Measurements from ENCODE around the gene MYOZ3. TPM values are rescaled to one million over a fixed set of nuclear protein-coding genes. Genes with fewer than 3 reads are reported as not detected.

The MYOZ3 gene
- total RNA-seq, 1 donor from 2014 or later, result 17.9 TPM

GRCh38 chr5:150625831-150626746 is 35.0 kb upstream of the MYOZ3 start:
- DNase-seq (ENCODE audit: low spot score) (no peak), ATAC-seq (peak; percentile 42)
- intact Hi-C loops (cut with DNase I), result no loop called here

DNA sequence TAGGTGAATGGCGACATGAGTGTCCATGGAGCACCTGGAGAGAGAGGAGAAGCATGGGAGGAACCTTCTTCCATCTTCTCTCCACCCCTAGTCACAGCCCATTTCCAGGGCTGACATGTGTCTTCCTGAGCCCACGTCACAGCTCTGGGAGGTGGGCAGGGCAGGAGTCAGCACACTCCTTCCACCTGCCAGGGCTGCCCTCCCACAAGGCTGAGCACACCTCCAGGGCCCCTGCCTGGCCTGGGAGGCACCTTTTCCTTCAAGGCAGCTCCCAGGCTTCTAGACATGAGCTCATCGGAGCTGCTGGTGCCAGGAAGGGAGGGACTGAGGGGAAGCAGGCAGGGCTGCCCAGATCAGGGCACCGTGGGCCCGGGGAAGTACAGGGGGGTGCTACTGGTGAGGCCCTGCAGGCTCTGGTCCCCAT is 34.2 kb upstream of the MYOZ3 start:
- intact Hi-C loops (cut with DNase I), result no loop called here
- DNase-seq (ENCODE audit: low spot score) (no peak), ATAC-seq (peak; percentile 26)

- intact Hi-C loops (cut with DNase I), result no loop called here
- ATAC-seq (no peak), DNase-seq (ENCODE audit: low spot score) (no peak)
Observed at GRCh38 chr5:150627731-150628545, 33.1 kb upstream of the MYOZ3 start.

- no peak for ATAC-seq
- intact Hi-C loops (cut with DNase I), result no loop called here
- no peak for DNase-seq (ENCODE audit: low spot score)
Observed at GRCh38 chr5:150628936-150629485, 32.0 kb upstream of the MYOZ3 start.

- ATAC-seq (no peak), DNase-seq (ENCODE audit: low spot score) (no peak)
- intact Hi-C loops (cut with DNase I), result no loop called here
Observed at GRCh38 chr5:150630016-150630415, 31.0 kb upstream of the MYOZ3 start.

- intact Hi-C loops (cut with DNase I), result no loop called here
Observed at GRCh38 chr5:150630461-150631325, 30.4 kb upstream of the MYOZ3 start.

GRCh38 chr5:150631326-150631701 is 29.7 kb upstream of the MYOZ3 start:
- no peak for ATAC-seq
- DNase-seq (ENCODE audit: low spot score), result no peak
- intact Hi-C loops (cut with DNase I), result no loop called here

More at GRCh38 chr5:150630461-150631325, 30.4 kb upstream of the MYOZ3 start:
- DNase-seq (ENCODE audit: low spot score) (no peak), ATAC-seq (no peak)

DNA sequence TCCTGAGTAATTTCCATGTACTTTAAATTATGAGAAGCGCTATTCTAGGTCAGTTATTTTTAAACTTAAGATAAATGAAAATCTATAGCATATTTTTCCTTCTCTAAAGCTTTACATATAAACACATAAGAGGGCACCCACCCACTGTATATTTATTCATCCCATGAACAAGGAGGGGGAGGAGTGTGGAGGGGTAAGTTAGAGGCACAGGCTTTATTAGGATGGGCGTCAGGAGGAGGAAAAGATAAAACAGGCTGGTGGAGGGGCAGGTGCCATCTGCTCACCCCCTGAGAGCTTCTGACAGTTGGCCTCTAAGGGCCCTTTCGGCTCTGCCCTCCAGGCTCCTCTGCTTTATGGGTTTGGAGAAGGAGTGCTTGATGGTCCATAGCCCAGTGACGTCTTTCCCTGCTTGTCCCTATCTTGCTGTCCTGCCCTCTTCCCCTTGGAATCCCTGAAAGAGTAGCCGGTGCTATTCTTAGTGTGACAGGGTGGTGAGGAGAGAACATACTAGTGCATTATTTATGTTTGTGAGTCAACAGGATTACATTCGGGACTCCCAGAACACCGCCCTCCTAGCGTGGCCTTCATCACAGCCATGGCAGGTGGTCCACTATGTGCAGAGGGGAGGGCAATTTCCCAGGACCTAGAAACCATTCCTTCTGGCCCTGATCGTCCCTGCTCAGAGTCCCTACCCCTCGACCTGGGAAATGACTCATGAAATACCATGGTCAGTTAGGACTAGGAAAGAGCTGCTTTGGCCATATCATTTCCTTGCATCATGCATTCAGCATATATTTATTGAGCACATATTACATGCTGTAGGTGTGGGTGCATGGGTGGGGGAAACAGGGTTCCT is 28.5 kb upstream of the MYOZ3 start:
- DNase-seq (ENCODE audit: low spot score), result no peak
- no peak for ATAC-seq
- intact Hi-C loops (cut with DNase I), result no loop called here

GRCh38 chr5:150633429-150633828 is 27.6 kb upstream of the MYOZ3 start:
- ATAC-seq, result no peak
- DNase-seq (ENCODE audit: low spot score), result no peak
- intact Hi-C loops (cut with DNase I), result no loop called here

DNA sequence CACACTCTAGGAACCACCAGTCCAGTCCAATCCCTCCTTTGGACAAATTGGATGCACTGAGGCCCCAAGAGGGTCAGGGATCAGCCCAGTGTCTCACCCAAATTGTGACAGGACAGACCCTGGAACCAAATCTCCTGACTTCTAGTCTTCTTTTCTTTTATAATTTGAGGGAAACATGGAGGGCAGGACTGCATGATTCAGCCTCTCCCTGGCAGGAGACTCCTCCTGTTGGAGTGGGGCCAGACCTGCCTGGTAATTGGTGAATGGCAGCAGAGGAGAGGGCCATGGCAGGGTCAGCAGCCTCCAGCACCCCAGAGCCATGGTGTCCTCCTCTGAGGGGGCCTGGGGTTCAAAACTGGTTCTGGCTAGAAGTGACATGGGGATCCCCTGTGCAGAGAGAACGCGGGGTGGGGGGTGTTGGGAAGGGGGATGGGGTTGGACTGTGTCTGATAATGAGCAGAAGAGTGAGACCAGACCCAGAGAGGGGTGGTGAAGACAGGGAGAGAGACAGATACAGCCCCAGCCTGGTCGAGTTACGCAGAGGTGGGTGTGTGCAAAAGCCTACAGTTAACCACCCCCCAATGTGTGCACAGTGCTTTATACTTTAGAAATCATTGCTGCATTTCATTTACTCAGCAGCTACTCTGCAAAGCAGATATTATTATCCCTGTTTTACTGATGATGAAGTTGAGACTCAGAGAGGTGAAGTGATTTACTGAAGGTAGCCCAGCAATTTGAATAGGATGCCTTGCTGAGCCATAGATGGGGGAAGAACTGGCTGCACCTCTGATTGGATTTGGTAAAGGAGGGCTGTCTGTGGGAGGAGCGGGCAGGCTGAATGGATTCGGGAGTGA is 24.4 kb upstream of the MYOZ3 start:
- ATAC-seq, result no peak

GRCh38 chr5:150637245-150638052 is 23.6 kb upstream of the MYOZ3 start:
- DNase-seq (ENCODE audit: low spot score), result peak; percentile 61
- intact Hi-C loops (cut with DNase I), result no loop called here
- no peak for ATAC-seq

More for the DNA sequence above, 24.4 kb upstream of the MYOZ3 start:
- no peak for DNase-seq (ENCODE audit: low spot score)
- intact Hi-C loops (cut with DNase I), result no loop called here

- intact Hi-C loops (cut with DNase I), result no loop called here
- no peak for ATAC-seq
- DNase-seq (ENCODE audit: low spot score), result no peak
Observed at GRCh38 chr5:150638053-150638444, 23.0 kb upstream of the MYOZ3 start.

- intact Hi-C loops (cut with DNase I), result no loop called here
- DNase-seq (ENCODE audit: low spot score) (peak; percentile 55), ATAC-seq (no peak)
Observed at GRCh38 chr5:150638488-150639376, 22.3 kb upstream of the MYOZ3 start.

GRCh38 chr5:150639377-150639692 is 21.7 kb upstream of the MYOZ3 start:
- intact Hi-C loops (cut with DNase I), result no loop called here
- DNase-seq (ENCODE audit: low spot score) (no peak), ATAC-seq (no peak)

GRCh38 chr5:150639751-150640150 is 21.3 kb upstream of the MYOZ3 start:
- ATAC-seq (no peak), DNase-seq (ENCODE audit: low spot score) (no peak)
- intact Hi-C loops (cut with DNase I), result loop anchor here (5.0 kb wide), 1 partner anchor 77 kb away; no protein-coding TSS in a partner anchor
